ENCODE data around the gene NF1.
"Not testable (repeated sequence)": the region's sequence is repeated elsewhere in the genome, so short reads cannot be mapped to it uniquely, and the experiment has no call there.

Gene NF1

GRCh38 chr17:31130286-31131224 lies 35.8 kb downstream of the NF1 start:
- no peak for DNase-seq (ENCODE audit: low read depth)

GRCh38 chr17:31131299-31131698 lies 36.5 kb downstream of the NF1 start:
- no peak for DNase-seq (ENCODE audit: low read depth)

DNA sequence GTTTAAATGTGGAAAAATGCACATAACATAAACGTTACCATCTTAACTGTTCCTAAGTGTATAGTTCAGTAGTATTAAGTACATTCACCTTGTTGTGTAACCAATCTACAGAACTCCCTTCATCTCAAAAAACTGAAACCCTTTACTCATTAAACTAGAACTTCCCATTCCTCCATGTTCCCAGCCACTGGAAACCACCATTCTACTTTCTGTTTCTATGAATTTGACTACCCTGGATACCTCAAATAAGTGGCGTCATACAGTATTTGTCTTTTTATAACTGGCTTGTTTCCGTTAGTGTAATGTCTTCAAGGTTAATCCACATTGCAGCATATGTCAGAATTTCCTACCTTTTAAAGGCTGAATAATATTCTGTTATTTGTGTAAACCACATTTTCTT lies 38.2 kb downstream of the NF1 start:
- DNase-seq (ENCODE audit: low read depth), result no peak

DNA sequence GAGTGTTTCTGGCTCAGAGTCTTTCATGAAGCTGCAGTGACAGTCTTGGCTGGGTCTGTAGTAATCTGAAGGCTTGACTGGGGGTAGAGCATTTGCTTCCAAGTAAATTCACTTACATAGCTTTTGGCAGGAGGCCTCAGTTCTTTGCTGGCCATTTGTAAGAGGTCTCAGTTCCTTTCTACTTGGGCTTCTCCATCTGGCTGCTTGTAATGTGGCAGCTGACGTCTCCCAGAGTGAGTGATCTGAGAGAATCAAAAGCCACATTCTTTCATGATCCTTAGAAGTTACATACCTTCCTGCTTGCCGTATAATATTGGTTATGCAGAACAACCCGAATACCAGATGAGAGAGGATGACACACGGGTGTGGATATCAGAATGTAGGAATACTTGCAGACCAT lies 39.8 kb downstream of the NF1 start:
- no peak for DNase-seq (ENCODE audit: low read depth)

- DNase-seq (ENCODE audit: low read depth), result no peak
Measured at GRCh38 chr17:31136319-31136718, 41.5 kb downstream of the NF1 start.

DNA sequence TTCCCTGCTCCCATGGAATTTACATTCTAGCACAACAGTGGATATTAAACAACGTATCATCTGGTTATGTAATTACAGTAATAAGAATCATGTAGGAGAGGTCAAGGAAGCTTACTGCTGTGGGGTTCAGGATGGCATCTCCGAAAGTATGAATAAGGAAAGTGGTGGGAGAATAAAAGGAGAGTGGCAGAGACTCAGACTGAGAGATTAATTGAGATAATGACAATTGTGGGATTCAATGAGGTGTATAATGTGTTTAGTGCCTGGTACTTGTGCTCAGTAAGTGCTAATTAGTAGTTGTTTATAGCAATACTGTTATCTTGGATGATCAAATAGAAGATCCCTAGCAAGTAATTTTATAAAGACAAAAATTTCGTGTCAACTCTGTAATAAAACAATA lies 45.3 kb downstream of the NF1 start:
- DNase-seq (ENCODE audit: low read depth), result no peak

GRCh38 chr17:31144428-31144827 lies 49.7 kb downstream of the NF1 start:
- DNase-seq (ENCODE audit: low read depth), result no peak

DNA sequence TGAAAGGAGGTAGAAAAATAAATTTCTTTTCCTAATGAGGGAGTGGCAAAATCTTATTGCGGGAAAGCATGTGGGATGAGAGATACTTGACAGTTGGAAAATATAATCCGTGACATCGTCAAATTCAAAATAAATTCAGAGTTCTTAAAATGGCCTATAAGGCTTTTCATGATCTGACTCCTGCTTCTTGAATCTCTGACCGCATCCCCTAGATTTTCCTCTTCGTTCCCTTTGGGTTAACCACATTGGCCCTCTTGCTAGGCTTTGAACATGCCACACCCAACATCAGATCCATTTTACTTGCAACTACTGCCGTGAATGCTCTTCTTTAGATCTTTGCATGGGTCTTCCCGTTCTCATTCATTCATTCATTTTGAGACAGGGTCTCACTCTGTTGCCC lies 50.1 kb downstream of the NF1 start:
- no peak for DNase-seq (ENCODE audit: low read depth)

DNA sequence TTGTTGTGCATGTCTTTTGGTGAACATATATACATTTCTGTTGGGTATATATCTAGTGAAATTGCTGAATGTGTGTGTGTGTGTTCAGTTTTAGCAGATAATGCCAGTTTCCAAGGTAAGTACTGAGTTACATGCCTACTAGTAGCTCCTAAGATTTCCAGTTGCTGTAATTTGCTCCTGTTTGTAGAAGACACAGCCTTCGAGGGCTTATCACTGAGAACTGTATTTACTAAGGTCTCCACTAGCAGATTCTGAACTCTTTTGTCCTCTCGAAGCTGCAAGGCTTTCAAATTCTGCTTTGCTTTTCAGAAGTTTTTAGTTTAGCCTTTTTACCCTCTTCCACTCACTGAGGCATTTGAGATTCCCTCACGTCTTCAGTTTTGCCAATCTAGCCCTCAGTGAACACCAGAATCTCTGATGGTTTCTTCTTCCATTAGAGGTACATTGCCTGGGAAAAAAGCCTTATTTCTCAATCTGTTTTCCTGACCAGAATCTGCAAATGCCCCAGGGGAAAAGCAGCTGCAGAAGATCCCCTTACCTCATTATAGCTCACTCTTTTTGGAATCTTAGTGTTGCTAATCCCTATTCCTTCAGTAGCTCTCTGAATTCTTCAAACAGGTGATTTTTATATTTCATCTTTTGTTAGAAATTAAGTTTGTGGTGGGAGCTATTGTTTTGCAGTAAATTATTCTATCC lies 52.9 kb downstream of the NF1 start:
- DNase-seq (ENCODE audit: low read depth), result no peak

DNA sequence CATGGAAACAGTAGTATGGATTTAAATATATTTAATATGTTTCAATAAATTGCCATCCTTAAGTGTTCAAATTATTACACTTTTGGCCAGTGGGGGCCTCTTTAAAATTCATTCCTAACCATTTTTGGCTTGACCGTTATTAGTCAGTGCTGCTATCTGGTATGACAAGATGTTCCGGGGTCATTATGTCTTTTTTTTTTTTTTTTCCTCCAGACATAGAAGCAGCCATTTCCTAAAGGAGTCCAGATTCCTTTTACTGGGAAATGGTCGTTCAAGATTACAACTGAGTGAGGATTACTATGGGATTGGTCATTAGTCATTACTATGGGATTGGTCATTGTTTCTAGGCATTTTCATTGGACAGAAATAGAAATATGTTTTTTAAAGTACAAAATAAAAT lies 53.4 kb downstream of the NF1 start:
- DNase-seq (ENCODE audit: low read depth), result no peak

DNA sequence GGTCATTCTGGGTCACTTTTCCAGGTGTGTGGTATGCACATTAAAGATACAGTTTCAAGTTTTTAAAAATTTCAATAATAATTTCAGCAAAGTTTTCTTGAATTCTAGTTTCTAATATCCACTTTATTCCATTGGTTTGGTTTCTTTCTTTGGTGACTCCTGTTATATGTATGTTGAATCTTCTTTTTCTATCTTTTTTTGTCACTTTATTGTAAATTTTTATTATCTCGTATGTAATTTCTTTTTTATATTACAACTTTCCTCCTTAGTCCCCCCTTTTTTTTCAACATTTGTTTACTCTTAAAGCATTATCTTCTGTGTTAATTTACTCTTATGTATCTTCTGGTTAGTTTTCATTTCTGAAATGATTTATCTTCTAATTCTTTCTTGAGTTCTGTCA lies 57.5 kb downstream of the NF1 start:
- no peak for DNase-seq (ENCODE audit: low read depth)

DNA sequence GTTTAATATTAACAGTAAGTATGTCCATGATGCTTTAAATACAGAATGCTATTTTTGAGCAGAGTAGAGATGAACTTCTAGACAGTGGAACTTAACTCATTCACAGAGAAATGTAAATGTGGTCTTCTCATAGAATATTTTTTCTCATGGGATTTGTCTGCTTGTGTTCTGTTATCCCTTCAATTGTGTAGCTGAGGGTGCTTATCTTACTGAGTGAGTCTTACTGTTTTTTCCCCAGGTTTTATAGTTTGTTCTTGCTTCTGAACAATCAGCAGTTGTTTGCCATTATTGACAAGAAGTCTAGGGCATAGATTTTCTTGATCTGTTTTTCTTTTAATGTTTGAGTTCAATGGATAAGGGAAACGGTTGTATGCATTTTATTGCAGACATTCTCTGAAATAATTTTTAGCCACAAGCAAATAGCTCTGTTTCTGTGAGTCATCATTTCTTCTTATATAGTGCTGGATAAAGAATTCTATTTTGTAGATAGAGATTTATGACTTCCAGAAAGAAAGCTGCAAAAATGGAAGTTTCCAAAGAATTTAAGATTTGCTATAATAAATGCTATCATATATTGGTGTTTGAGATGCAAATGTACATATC lies 60.5 kb downstream of the NF1 start:
- no peak for DNase-seq (ENCODE audit: low read depth)

DNA sequence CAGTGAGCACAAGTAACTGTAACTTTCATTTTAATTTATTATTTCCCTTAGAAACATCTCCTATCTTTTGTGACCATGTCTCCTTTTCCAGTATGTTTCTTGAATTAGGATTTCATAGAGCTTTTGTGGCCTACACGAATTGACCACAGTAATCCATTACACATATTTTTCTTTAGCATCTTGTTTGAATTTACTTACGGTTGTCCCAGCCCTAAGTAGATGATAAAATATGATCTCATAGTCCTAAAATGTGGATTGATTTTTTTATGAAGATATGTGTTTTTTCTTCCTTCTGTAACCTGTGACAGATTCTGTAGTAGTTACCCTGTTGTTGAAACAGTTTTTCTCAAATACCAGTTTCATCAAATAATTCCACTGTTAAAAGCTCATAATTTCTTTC lies 61.5 kb downstream of the NF1 start:
- DNase-seq (ENCODE audit: low read depth), result no peak

DNA sequence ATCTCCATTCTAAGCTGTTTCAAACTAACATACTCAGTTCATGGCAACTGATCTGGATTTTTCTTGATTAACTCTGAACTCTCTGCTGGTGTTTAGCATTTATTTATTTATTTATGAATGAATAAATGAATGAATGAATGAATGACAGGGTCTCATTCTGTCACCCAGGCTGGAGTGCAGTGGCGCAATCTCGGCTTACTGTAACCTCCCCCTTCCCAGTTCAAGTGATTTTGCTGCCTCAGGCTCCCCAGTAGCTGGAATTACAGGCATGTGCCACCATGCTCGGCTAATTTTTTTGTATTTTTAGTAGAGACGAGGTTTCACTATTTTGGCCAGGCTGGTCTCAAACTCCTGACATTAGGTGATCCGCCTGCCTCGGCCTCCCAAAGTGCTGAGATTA lies 62.1 kb downstream of the NF1 start:
- DNase-seq (ENCODE audit: low read depth), result not testable (repeated sequence)

DNA sequence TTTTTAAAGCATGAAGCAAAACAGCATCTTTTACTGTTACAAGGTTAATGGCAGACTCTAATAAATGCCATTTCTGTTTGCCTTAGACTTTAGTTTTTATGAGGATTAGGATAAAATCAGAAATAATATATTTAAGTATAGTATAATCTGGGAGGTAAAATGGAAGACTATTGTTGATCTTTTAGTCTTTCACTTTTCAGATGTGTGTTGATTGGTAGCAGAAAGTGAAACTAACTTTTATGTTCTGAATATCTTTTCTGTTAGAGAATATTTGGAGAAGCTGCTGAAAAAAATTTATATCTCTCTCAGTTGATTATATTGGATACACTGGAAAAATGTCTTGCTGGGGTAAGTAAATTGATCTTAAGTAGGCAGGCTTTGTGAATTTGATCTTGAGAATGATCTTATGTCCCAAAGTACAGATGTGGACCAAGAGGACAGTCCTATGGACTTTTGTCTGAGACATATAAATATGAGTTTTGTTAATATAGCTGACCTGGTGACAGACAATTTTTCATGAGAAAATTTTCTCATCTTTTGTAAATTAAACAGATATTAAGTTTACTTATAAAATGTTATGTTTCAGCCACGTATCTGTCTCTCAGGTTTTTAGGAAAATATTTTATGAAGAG lies 64.1 kb downstream of the NF1 start:
- no peak for DNase-seq (ENCODE audit: low read depth)

- DNase-seq (ENCODE audit: low read depth), result no peak
Measured at GRCh38 chr17:31163091-31163781, 68.5 kb downstream of the NF1 start.

- DNase-seq (ENCODE audit: low read depth), result no peak
Measured at GRCh38 chr17:31167111-31167510, 72.3 kb downstream of the NF1 start.

DNA sequence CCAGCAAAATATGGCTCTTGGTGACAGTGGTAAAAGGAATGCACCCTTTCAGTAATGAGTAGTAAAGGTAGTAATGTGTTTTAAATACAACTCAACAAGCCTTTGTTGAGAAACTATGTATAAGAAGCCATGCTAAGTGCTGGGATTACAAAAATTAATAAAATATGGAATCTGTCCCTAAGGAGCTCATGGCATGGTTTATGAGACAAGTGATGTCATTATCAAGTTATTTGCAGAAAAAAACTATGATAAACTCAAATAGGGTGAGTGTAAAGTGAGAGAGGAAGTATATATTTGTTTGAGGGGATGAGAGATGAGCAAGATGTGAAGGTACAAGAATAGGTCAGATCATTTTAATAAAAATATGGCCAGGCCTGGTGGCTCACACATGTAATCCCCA lies 76.9 kb downstream of the NF1 start:
- no peak for DNase-seq (ENCODE audit: low read depth)

GRCh38 chr17:31172388-31172787 lies 77.6 kb downstream of the NF1 start:
- DNase-seq (ENCODE audit: low read depth), result no peak

DNA sequence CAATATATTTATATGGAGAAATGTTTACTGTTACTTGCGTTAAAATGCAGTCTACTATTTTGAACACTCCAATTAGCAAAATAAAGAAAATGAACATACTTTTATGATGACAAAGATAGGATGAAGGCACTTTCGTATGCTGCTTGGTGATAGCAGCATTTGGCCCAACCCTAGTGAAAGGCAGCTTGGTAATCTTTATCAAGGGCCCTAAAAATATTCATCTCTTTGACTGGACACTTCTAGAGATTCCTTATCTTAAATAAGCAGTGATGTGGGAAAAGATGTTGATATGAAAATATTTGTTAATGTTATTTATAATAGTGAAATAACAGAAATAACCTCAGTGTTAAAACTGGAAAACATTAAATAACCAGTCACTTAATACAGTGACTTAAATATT lies 79.4 kb downstream of the NF1 start:
- no peak for DNase-seq (ENCODE audit: low read depth)

GRCh38 chr17:31175237-31175636 lies 80.5 kb downstream of the NF1 start:
- DNase-seq (ENCODE audit: low read depth), result no peak

GRCh38 chr17:31176143-31176542 lies 81.4 kb downstream of the NF1 start:
- DNase-seq (ENCODE audit: low read depth), result not testable (repeated sequence)
